Stimulated activated CD8-positive, alpha-beta memory T cell treated with anti-CD3 and anti-CD28 coated beads, Interleukin-15, amount 100 ng/mL, for 4 hours (primary cell): Measurements from ENCODE around the gene SLC6A11.

Experiments
- DNase-seq, 2 donors: peaks; one replicate each; pipeline ENCODE4 v3.0.0-alpha.2; 2020; ENCODE audit warnings: low read depth in 2 of 2

The SLC6A11 gene

GRCh38 chr3:10790713-10791112 lies 25.3 kb upstream of the SLC6A11 start:
- DNase-seq: no peak

GRCh38 chr3:10792208-10792607 lies 23.8 kb upstream of the SLC6A11 start:
- DNase-seq: no peak

GRCh38 chr3:10798600-10799367 lies 17.2 kb upstream of the SLC6A11 start:
- DNase-seq: no peak

GRCh38 chr3:10804183-10804648 lies 11.8 kb upstream of the SLC6A11 start:
- DNase-seq: no peak

- no peak for DNase-seq
Observed at GRCh38 chr3:10806006-10806405, 10.0 kb upstream of the SLC6A11 start.

GRCh38 chr3:10808130-10808735 lies 7.8 kb upstream of the SLC6A11 start:
- no peak for DNase-seq

GRCh38 chr3:10808974-10809373 lies 7.1 kb upstream of the SLC6A11 start:
- DNase-seq: no peak

GRCh38 chr3:10810376-10810775 lies 5.7 kb upstream of the SLC6A11 start:
- no peak for DNase-seq

GRCh38 chr3:10813425-10813824 lies 2.6 kb upstream of the SLC6A11 start:
- DNase-seq: no peak

GRCh38 chr3:10814623-10815022 lies 1.4 kb upstream of the SLC6A11 start:
- DNase-seq: no peak

- DNase-seq: no peak
Observed at GRCh38 chr3:10815487-10815886, 541 bp upstream of the SLC6A11 start.

- no peak for DNase-seq
Observed at GRCh38 chr3:10816863-10817253, 830 bp downstream of the SLC6A11 start.

GRCh38 chr3:10817506-10817905 lies 1.5 kb downstream of the SLC6A11 start:
- DNase-seq: no peak

- DNase-seq: no peak
Observed at GRCh38 chr3:10822055-10822454, 6.0 kb downstream of the SLC6A11 start.

GRCh38 chr3:10822708-10823515 lies 6.9 kb downstream of the SLC6A11 start:
- DNase-seq: no peak

- no peak for DNase-seq
Observed at GRCh38 chr3:10823516-10823818, 7.4 kb downstream of the SLC6A11 start.

GRCh38 chr3:10824468-10824867 lies 8.4 kb downstream of the SLC6A11 start:
- no peak for DNase-seq

- no peak for DNase-seq
Observed at GRCh38 chr3:10833855-10834414, 17.9 kb downstream of the SLC6A11 start.

GRCh38 chr3:10834951-10835350 lies 18.9 kb downstream of the SLC6A11 start:
- no peak for DNase-seq

- DNase-seq: no peak
Observed at GRCh38 chr3:10835406-10835805, 19.4 kb downstream of the SLC6A11 start.

- DNase-seq: no peak
Observed at GRCh38 chr3:10836676-10837075, 20.6 kb downstream of the SLC6A11 start.

GRCh38 chr3:10837849-10838248 lies 21.8 kb downstream of the SLC6A11 start:
- no peak for DNase-seq
